Measurements from ENCODE around the gene PXDN.

The PXDN gene

GRCh38 chr2:1787755-1788477, 43.6 kb upstream of the PXDN start:
- Histone ChIP-seq H3K36me3 (replicated peaks; ENCODE audit: insufficient read depth, low read length) (no peaks in the 10 kb centered on the region), H3F3A (ENCODE audit: insufficient read depth, low read length) (no peaks in the 10 kb centered on the region), H3K79me2 (ENCODE audit: low read length) (no peaks in the 10 kb centered on the region), H3K9me2 (replicated peaks; ENCODE audit: insufficient read depth, low read length) (no peaks in the 10 kb centered on the region), H3K9me3 (replicated peaks; ENCODE audit: insufficient read depth, low read length) (no peaks in the 10 kb centered on the region), H3K27ac (ENCODE audit: low read length) (no peak overlapping the region), H3K4me2 (ENCODE audit: low read depth, low read length) (no peak overlapping the region), H2AFZ (ENCODE audit: low read length) (no peak overlapping the region), H3K27me3 (replicated peaks; ENCODE audit: insufficient read depth, low read length) (no peaks in the 10 kb centered on the region), H3K9ac (ENCODE audit: low read length) (no peak overlapping the region), H3K4me3 (ENCODE audit: low read length) (no peak overlapping the region), H3K4me1 (ENCODE audit: low read length) (no peaks in the 10 kb centered on the region), H4K20me1 (ENCODE audit: insufficient read depth, low read length) (no peaks in the 10 kb centered on the region)
- no peak for TF ChIP-seq EZH2 (optimal IDR thresholded peaks at IDR 0.05; ENCODE audit: low read depth, low read length)
- no peak for TF ChIP-seq EZH2phosphoT487 (IDR thresholded peaks at IDR 0.05; ENCODE audit: low read length)
- TF ChIP-seq, protein P1, sequence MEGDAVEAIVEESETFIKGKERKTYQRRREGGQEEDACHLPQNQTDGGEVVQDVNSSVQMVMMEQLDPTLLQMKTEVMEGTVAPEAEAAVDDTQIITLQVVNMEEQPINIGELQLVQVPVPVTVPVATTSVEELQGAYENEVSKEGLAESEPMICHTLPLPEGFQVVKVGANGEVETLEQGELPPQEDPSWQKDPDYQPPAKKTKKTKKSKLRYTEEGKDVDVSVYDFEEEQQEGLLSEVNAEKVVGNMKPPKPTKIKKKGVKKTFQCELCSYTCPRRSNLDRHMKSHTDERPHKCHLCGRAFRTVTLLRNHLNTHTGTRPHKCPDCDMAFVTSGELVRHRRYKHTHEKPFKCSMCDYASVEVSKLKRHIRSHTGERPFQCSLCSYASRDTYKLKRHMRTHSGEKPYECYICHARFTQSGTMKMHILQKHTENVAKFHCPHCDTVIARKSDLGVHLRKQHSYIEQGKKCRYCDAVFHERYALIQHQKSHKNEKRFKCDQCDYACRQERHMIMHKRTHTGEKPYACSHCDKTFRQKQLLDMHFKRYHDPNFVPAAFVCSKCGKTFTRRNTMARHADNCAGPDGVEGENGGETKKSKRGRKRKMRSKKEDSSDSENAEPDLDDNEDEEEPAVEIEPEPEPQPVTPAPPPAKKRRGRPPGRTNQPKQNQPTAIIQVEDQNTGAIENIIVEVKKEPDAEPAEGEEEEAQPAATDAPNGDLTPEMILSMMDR (IDR thresholded peaks at IDR 0.05; ENCODE audit: low read length): no peak
- no peak for DNase-seq

- Histone ChIP-seq H3K4me2 (ENCODE audit: low read depth, low read length) (no peak overlapping the region), H3F3A (ENCODE audit: insufficient read depth, low read length) (no peaks in the 10 kb centered on the region), H3K4me1 (ENCODE audit: low read length) (no peaks in the 10 kb centered on the region), H3K4me3 (ENCODE audit: low read length) (no peak overlapping the region), H3K9me3 (replicated peaks; ENCODE audit: insufficient read depth, low read length) (no peaks in the 10 kb centered on the region), H3K79me2 (ENCODE audit: low read length) (no peaks in the 10 kb centered on the region), H4K20me1 (ENCODE audit: insufficient read depth, low read length) (no peaks in the 10 kb centered on the region), H2AFZ (ENCODE audit: low read length) (no peak overlapping the region), H3K9me2 (replicated peaks; ENCODE audit: insufficient read depth, low read length) (no peaks in the 10 kb centered on the region), H3K9ac (ENCODE audit: low read length) (no peak overlapping the region), H3K27me3 (replicated peaks; ENCODE audit: insufficient read depth, low read length) (no peaks in the 10 kb centered on the region), H3K36me3 (replicated peaks; ENCODE audit: insufficient read depth, low read length) (no peaks in the 10 kb centered on the region), H3K27ac (ENCODE audit: low read length) (no peak overlapping the region)
- TF ChIP-seq EZH2phosphoT487 (IDR thresholded peaks at IDR 0.05; ENCODE audit: low read length) (no peak), EZH2 (optimal IDR thresholded peaks at IDR 0.05; ENCODE audit: low read depth, low read length) (no peak)
- TF ChIP-seq, protein P1 (IDR thresholded peaks at IDR 0.05; ENCODE audit: low read length): no peak
- DNase-seq: no peak
Measured at GRCh38 chr2:1784986-1785617, 40.8 kb upstream of the PXDN start.

DNA sequence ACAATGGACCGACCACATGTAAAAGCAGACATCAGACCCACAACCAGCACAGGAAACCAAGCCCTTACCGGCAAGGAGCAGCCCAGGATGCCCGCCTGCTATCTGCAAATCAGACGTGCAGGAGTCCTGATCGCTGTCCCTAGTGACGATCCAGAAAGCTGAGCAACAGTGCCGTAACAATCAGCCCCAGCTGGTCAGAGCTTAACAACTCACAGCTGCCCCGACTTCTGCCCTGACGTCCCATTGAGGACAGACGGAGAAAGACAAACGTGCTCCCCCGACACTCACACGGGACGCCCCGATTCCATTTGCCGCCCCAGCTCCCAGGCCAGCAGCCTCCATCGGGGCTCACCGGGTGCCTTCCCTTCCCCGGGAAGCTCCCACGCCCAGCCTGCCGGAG, 39.8 kb upstream of the PXDN start:
- no peaks in the 10 kb centered on the region for H3F3A ChIP-seq (ENCODE audit: insufficient read depth, low read length)
- no peaks in the 10 kb centered on the region for H3K9me3 ChIP-seq (replicated peaks; ENCODE audit: insufficient read depth, low read length)
- no peak overlapping the region for H3K27ac ChIP-seq (ENCODE audit: low read length)
- H3K4me2 ChIP-seq (ENCODE audit: low read depth, low read length): no peak overlapping the region
- no peak overlapping the region for H3K4me3 ChIP-seq (ENCODE audit: low read length)
- TF ChIP-seq, protein P1 (IDR thresholded peaks at IDR 0.05; ENCODE audit: low read length): no peak
- TF ChIP-seq EZH2 (optimal IDR thresholded peaks at IDR 0.05; ENCODE audit: low read depth, low read length) (no peak), EZH2phosphoT487 (IDR thresholded peaks at IDR 0.05; ENCODE audit: low read length) (no peak)
- H3K9me2 ChIP-seq (replicated peaks; ENCODE audit: insufficient read depth, low read length): no peaks in the 10 kb centered on the region
- no peak for DNase-seq
- H3K27me3 ChIP-seq (replicated peaks; ENCODE audit: insufficient read depth, low read length): no peaks in the 10 kb centered on the region
- H2AFZ ChIP-seq (ENCODE audit: low read length): no peak overlapping the region
- no peak overlapping the region for H3K9ac ChIP-seq (ENCODE audit: low read length)
- no peaks in the 10 kb centered on the region for H3K36me3 ChIP-seq (replicated peaks; ENCODE audit: insufficient read depth, low read length)
- no peaks in the 10 kb centered on the region for H4K20me1 ChIP-seq (ENCODE audit: insufficient read depth, low read length)
- H3K79me2 ChIP-seq (ENCODE audit: low read length): no peaks in the 10 kb centered on the region
- no peaks in the 10 kb centered on the region for H3K4me1 ChIP-seq (ENCODE audit: low read length)

Data from MM.1S (cell line).